ENCODE results near the gene MXI1.

MXI1 gene

DNA sequence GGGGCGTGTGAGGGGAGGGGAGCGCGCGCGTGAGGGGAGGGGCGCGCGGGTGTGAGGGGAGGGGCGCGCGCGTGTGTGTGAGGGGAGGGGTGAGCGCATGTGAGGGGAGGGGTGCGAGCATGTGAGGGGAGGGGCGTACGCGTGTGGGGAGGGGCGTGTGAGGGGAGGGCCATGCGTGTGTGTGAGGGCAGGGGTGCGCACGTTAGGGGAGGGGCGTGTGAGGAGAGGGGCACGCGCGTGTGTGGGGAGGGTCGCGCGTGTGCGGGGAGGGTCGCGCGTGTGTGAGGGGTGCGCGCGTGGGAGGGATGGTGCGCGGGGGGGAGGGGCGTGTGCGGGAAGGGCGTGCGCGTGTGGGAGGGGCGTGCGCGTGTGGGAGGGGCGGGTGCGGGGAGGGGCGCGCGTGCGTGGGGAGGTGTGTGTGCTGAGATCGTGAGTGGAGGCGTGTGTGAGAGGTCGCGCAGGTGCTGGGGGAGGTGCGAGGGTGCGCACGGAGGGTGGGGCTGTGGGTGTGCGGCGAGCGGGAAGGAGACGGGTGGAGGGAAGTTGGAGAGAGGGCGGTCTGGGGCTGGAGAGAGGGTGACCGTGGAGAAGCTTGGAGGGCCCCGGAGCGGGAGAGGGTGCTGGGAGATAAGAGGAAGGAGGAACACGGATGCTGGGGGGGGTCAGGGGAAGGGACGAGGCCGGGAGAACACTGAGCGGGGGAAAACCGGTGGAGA, 19.7 kb downstream of the MXI1 start (continued):
- no peak for TF ChIP-seq CSRNP3 (CRISPR knock-in tag; IDR thresholded peaks at IDR 0.05)
- no peak for TF ChIP-seq CREB5 (CRISPR knock-in tag; IDR thresholded peaks at IDR 0.05; ENCODE audit: low read depth)

DNA sequence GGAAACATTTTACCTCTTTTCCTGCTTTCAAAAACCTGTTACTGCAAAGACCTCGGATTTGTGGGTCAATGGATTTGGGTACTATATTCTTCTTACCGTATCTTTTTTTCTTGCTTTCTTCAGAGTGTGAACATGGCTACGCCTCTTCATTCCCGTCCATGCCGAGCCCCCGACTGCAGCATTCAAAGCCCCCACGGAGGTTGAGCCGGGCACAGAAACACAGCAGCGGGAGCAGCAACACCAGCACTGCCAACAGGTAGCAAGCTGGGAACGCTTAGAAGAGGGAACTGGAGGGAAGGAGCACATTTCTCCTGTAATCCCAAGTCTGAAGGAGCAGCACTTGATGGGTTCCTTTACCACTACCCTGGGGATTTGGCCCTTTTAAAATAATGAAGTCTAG, 20.7 kb downstream of the MXI1 start:
- no peak for ATAC-seq
- TF ChIP-seq ARNTL (CRISPR knock-in tag; IDR thresholded peaks at IDR 0.05; ENCODE audit: borderline replicate concordance, low read depth) (no peak), ISL1 (CRISPR knock-in tag; IDR thresholded peaks at IDR 0.05) (no peak), ZFP3 (CRISPR knock-in tag; IDR thresholded peaks at IDR 0.05) (no peak), TCF4 (CRISPR knock-in tag; IDR thresholded peaks at IDR 0.05; ENCODE audit: borderline replicate concordance) (no peak), PATZ1 (CRISPR knock-in tag; IDR thresholded peaks at IDR 0.05; ENCODE audit: borderline replicate concordance) (no peak)

DNA sequence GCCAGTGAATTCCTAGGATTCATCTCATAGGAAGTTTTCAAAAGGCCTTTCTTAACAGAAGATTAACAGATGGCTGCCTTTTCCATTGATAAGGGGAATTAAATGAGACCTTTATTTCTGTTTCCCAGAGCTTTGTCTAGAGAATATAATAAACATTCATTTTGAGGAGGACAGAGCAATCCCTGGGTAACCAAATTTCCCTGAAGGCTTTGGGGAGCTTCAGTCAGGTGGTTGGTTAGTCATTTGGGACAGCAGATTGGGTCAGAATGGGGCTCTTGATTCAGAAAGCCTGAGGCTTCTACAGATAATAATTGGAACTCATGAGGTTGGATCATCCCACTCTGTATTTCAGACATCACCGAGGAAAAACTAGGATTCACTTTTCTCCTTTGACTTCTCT, 21.8 kb downstream of the MXI1 start:
- TF ChIP-seq POU6F1 (CRISPR knock-in tag; IDR thresholded peaks at IDR 0.05; ENCODE audit: borderline replicate concordance, low read depth) (no peak), ESRRG (CRISPR knock-in tag; IDR thresholded peaks at IDR 0.05) (no peak), OSR1 (CRISPR knock-in tag; IDR thresholded peaks at IDR 0.05) (no peak), ZNF565 (CRISPR knock-in tag; conservative IDR thresholded peaks at IDR 0.05; ENCODE audit: low read depth) (no peak), PPARA (CRISPR knock-in tag; IDR thresholded peaks at IDR 0.05; ENCODE audit: borderline replicate concordance) (no peak), BACH2 (CRISPR knock-in tag; IDR thresholded peaks at IDR 0.05; ENCODE audit: borderline replicate concordance) (no peak), ZNF8 (CRISPR knock-in tag; IDR thresholded peaks at IDR 0.05) (no peak)
- no peak for ATAC-seq

DNA sequence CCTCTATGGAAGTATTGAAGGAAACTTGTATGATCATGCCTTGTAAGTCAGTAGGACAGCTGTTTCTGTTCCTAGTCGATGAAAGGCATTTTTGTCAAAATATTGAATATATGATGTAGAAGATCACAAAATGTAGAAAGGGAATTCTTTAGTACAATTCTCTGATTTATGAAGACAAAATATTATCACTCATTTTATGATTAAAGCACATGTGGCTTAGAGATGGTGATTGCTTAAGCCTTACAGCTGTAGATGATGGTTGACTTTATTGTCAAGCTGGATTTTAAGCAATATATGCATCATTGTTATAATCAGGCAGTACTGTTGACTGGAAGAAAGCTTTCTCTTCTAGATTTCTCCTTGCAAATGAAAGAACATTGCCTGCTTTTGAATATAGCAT, 26.4 kb downstream of the MXI1 start:
- TF ChIP-seq GLIS3 (CRISPR knock-in tag; IDR thresholded peaks at IDR 0.05) (no peak), ISL1 (CRISPR knock-in tag; IDR thresholded peaks at IDR 0.05) (no peak), OSR1 (CRISPR knock-in tag; IDR thresholded peaks at IDR 0.05) (no peak), SNAI2 (CRISPR knock-in tag; IDR thresholded peaks at IDR 0.05) (no peak), BACH2 (CRISPR knock-in tag; IDR thresholded peaks at IDR 0.05; ENCODE audit: borderline replicate concordance) (no peak), CSDC2 (CRISPR knock-in tag; IDR thresholded peaks at IDR 0.05) (no peak), ZC3H10 (CRISPR knock-in tag; IDR thresholded peaks at IDR 0.05) (no peak), TCF4 (CRISPR knock-in tag; IDR thresholded peaks at IDR 0.05; ENCODE audit: borderline replicate concordance) (no peak)
- ATAC-seq = no peak

- TF ChIP-seq GLIS3 (CRISPR knock-in tag; IDR thresholded peaks at IDR 0.05) = no peak
- no peak for TF ChIP-seq CSDC2 (CRISPR knock-in tag; IDR thresholded peaks at IDR 0.05)
- TF ChIP-seq OSR1 (CRISPR knock-in tag; IDR thresholded peaks at IDR 0.05) = no peak
- no peak for TF ChIP-seq ZNF565 (CRISPR knock-in tag; conservative IDR thresholded peaks at IDR 0.05; ENCODE audit: low read depth)
- no peak for TF ChIP-seq ZNF8 (CRISPR knock-in tag; IDR thresholded peaks at IDR 0.05)
- TF ChIP-seq PATZ1 (CRISPR knock-in tag; IDR thresholded peaks at IDR 0.05; ENCODE audit: borderline replicate concordance) = no peak
- TF ChIP-seq ISL1 (CRISPR knock-in tag; IDR thresholded peaks at IDR 0.05) = no peak
- no peak for TF ChIP-seq ZC3H10 (CRISPR knock-in tag; IDR thresholded peaks at IDR 0.05)
- no peak for TF ChIP-seq ZFP30 (CRISPR knock-in tag; IDR thresholded peaks at IDR 0.05)
- no peak for TF ChIP-seq TCF4 (CRISPR knock-in tag; IDR thresholded peaks at IDR 0.05; ENCODE audit: borderline replicate concordance)
- no peak for TF ChIP-seq CSRNP3 (CRISPR knock-in tag; IDR thresholded peaks at IDR 0.05)
- no peak for TF ChIP-seq RARB (CRISPR knock-in tag; IDR thresholded peaks at IDR 0.05)
- no peak for TF ChIP-seq BACH2 (CRISPR knock-in tag; IDR thresholded peaks at IDR 0.05; ENCODE audit: borderline replicate concordance)
- no peak for TF ChIP-seq ESRRG (CRISPR knock-in tag; IDR thresholded peaks at IDR 0.05)
- no peak for ATAC-seq
Measured at GRCh38 chr10:110237894-110238480, 30.6 kb downstream of the MXI1 start.
